Measurements from ENCODE around the gene CACNA1G. TPM values are rescaled to one million over a fixed set of nuclear protein-coding genes. Genes with fewer than 3 reads are reported as not detected.

Gene CACNA1G
- total and polyA plus RNA-seq, 2 experiments from 2014 or later: 0.06 to 0.97 TPM

DNA sequence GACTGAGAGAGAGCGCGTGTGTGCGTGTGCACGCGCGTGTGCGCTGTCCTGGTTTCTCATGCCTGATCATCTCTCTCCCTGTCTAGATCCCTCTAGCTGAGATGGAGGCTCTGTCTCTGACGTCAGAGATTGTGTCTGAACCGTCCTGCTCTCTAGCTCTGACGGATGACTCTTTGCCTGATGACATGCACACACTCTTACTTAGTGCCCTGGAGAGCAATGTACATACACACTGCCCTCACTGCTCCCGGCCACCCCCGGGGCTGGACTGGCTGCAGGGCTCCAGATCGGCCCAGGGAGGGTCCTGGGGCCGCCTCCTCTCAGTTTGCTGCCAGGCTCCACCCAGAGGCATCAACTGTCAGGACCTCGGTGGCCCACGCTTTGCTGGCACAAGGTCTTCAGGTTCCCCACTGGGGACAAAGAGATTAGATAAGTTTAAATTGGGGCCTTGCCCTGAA is 61.1 kb downstream of the CACNA1G start:
- in situ Hi-C loops (cut with MboI): no loop called here

DNA sequence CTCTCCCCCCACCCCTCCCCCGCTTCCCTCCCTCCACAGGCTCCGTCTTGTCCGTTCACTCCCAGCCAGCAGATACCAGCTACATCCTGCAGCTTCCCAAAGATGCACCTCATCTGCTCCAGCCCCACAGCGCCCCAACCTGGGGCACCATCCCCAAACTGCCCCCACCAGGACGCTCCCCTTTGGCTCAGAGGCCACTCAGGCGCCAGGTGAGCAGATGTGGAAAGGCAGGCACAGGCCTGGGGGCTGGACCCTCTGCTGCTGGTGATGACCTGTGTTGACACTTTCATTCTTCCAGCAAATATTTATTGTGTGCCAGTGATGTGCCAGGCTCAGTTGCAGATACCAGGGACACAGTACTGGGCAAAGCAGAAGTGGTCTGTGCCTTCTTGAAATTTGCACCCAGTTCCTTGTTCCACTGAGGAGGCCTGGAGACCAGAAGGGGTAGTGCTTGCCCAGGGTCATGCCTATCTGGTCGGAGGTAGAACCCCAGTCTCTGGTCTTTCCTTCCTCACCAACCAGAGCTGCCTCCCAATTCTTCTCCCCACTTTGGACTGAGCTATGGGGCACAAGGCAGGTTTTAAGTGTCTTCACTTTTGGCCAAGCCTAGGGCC is 63.9 kb downstream of the CACNA1G start:
- TF ChIP-seq EZH2 (IDR thresholded peaks at IDR 0.05; ENCODE audit: insufficient read depth, poor library complexity, severe bottlenecking) (no peak), EZH2phosphoT487 (IDR thresholded peaks at IDR 0.05; ENCODE audit: insufficient read depth, low read depth) (no peak)
- no peak for DNase-seq

More for the DNA sequence above, 61.1 kb downstream of the CACNA1G start:
- Histone ChIP-seq H3K9me2 (ENCODE audit: insufficient read depth) (no peaks in the 10 kb centered on the region), H3K79me2 (ENCODE audit: insufficient read depth) (no peaks in the 10 kb centered on the region), H3K27ac (no peak overlapping the region), H3K4me1 (ENCODE audit: insufficient read depth) (no peaks in the 10 kb centered on the region; the same call in 1 of the 2 replicates), H3F3A (ENCODE audit: insufficient read depth) (no peaks in the 10 kb centered on the region), H3K27me3 (replicated peaks; ENCODE audit: insufficient read depth) (no peaks in the 10 kb centered on the region), H3K4me2 (ENCODE audit: unreplicated experiment) (no peak overlapping the region), H4K20me1 (ENCODE audit: insufficient read depth) (no peaks in the 10 kb centered on the region), H3K9me3 (ENCODE audit: low read depth) (no peaks in the 10 kb centered on the region), H3K4me3 (no peak overlapping the region), H2AFZ (no peak overlapping the region), H3K9ac (no peak overlapping the region), H3K36me3 (ENCODE audit: low read depth) (no peaks in the 10 kb centered on the region)
- WGBS, 2 experiments (ENCODE audit: low coverage in 1 of 2, low lambda C conversion rate in 2 of 2, missing lambda C conversion rate in 2 of 2): 81 to 85% methylated on average over 16 of the region's 16 CpGs
- DNase-seq: no peak
- TF ChIP-seq EZH2phosphoT487 (IDR thresholded peaks at IDR 0.05; ENCODE audit: insufficient read depth, low read depth) (no peak), EZH2 (IDR thresholded peaks at IDR 0.05; ENCODE audit: insufficient read depth, poor library complexity, severe bottlenecking) (no peak)

DNA sequence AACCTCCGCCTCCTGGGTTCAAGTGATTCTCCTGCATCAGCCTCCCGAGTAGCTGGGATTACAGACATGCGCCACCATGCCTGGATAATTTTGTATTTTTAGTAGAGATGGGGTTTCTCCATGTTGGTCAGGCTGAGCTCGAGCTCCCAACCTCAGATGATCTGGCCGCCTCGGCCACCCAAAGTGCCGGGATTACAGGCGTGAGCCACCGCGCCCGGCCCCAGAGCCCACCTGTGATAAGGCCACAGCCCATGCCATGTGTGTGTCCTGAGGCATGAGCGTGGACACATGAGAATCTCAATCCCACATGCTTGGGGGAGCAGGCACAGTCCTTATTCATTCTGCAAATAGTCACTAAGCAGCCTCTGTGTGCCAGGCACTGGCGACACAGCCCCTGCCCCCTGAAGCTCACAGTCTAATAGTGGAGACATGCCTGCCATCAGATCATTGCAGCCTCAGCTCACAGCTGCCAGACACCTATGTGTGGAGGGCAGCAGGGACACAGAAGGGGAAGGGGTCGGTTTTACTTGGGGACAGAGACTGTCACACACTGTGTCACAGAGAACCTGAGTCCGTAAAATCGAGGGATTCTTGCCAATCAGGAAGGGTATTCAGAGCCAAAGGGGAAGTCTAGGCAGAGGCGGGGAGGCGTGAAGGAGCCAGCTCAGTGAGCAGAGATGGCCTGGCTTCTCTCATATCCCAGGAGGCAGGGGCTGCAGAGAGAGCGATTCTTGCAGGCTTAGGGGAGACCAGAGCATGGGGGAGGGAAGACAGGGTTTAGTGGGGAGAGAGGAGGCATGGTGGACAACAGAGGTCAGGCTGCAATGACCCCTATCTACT is 64.7 kb downstream of the CACNA1G start:
- H3F3A ChIP-seq (ENCODE audit: insufficient read depth): no peaks in the 10 kb centered on the region

More for the DNA sequence above, 63.9 kb downstream of the CACNA1G start:
- Histone ChIP-seq H3K27me3 (replicated peaks; ENCODE audit: insufficient read depth) (no peaks in the 10 kb centered on the region), H3K4me3 (no peak overlapping the region), H3K4me2 (ENCODE audit: unreplicated experiment) (no peak overlapping the region), H3K4me1 (ENCODE audit: insufficient read depth) (no peaks in the 10 kb centered on the region), H4K20me1 (ENCODE audit: insufficient read depth) (no peaks in the 10 kb centered on the region), H3K9me2 (ENCODE audit: insufficient read depth) (no peaks in the 10 kb centered on the region), H3K9me3 (ENCODE audit: low read depth) (no peaks in the 10 kb centered on the region), H3K27ac (no peak overlapping the region), H2AFZ (no peak overlapping the region), H3K36me3 (ENCODE audit: low read depth) (no peaks in the 10 kb centered on the region), H3F3A (ENCODE audit: insufficient read depth) (no peaks in the 10 kb centered on the region), H3K79me2 (ENCODE audit: insufficient read depth) (no peaks in the 10 kb centered on the region), H3K9ac (no peak overlapping the region)
- WGBS, 2 experiments (ENCODE audit: low coverage in 1 of 2, low lambda C conversion rate in 2 of 2, missing lambda C conversion rate in 2 of 2): 82 to 90% methylated on average over 4 to 7 of the region's 7 CpGs
- in situ Hi-C loops (cut with MboI): no loop called here

DNA sequence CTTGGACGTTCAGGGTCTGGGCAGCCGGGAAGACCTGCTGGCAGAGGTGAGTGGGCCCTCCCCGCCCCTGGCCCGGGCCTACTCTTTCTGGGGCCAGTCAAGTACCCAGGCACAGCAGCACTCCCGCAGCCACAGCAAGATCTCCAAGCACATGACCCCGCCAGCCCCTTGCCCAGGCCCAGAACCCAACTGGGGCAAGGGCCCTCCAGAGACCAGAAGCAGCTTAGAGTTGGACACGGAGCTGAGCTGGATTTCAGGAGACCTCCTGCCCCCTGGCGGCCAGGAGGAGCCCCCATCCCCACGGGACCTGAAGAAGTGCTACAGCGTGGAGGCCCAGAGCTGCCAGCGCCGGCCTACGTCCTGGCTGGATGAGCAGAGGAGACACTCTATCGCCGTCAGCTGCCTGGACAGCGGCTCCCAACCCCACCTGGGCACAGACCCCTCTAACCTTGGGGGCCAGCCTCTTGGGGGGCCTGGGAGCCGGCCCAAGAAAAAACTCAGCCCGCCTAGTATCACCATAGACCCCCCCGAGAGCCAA is 65.6 kb downstream of the CACNA1G start:
- Histone ChIP-seq H2AFZ (peak overlapping the region; percentile 55; the same call in 1 of the 2 replicates), H3K9me3 (ENCODE audit: low read depth) (no peaks in the 10 kb centered on the region), H3K79me2 (ENCODE audit: insufficient read depth) (no peaks in the 10 kb centered on the region), H3K36me3 (ENCODE audit: low read depth) (no peaks in the 10 kb centered on the region), H3K9ac (no peak overlapping the region), H3K27me3 (replicated peaks; ENCODE audit: insufficient read depth) (no peaks in the 10 kb centered on the region), H3F3A (ENCODE audit: insufficient read depth) (no peaks in the 10 kb centered on the region), H3K9me2 (ENCODE audit: insufficient read depth) (no peaks in the 10 kb centered on the region), H3K27ac (no peak overlapping the region), H4K20me1 (ENCODE audit: insufficient read depth) (no peaks in the 10 kb centered on the region), H3K4me2 (ENCODE audit: unreplicated experiment) (no peak overlapping the region), H3K4me1 (ENCODE audit: insufficient read depth) (no peaks in the 10 kb centered on the region), H3K4me3 (no peak overlapping the region)
- in situ Hi-C loops (cut with MboI): no loop called here
- 37 to 41% methylated on average over 17 to 19 of the region's 19 CpGs for WGBS, 2 experiments (ENCODE audit: low coverage in 1 of 2, low lambda C conversion rate in 2 of 2, missing lambda C conversion rate in 2 of 2)
- TF ChIP-seq EZH2phosphoT487 (IDR thresholded peaks at IDR 0.05; ENCODE audit: insufficient read depth, low read depth) (no peak), EZH2 (IDR thresholded peaks at IDR 0.05; ENCODE audit: insufficient read depth, poor library complexity, severe bottlenecking) (no peak)
- DNase-seq: peak; percentile 85

More for the DNA sequence above, 64.7 kb downstream of the CACNA1G start:
- Histone ChIP-seq H3K36me3 (ENCODE audit: low read depth) (no peaks in the 10 kb centered on the region), H3K9me3 (ENCODE audit: low read depth) (no peaks in the 10 kb centered on the region), H3K27me3 (replicated peaks; ENCODE audit: insufficient read depth) (no peaks in the 10 kb centered on the region), H3K4me1 (ENCODE audit: insufficient read depth) (no peaks in the 10 kb centered on the region), H3K79me2 (ENCODE audit: insufficient read depth) (no peaks in the 10 kb centered on the region), H3K4me3 (no peak overlapping the region), H2AFZ (no peak overlapping the region), H3K9ac (no peak overlapping the region), H3K4me2 (ENCODE audit: unreplicated experiment) (no peak overlapping the region), H3K27ac (no peak overlapping the region), H3K9me2 (ENCODE audit: insufficient read depth) (no peaks in the 10 kb centered on the region), H4K20me1 (ENCODE audit: insufficient read depth) (no peaks in the 10 kb centered on the region)
- TF ChIP-seq EZH2 (IDR thresholded peaks at IDR 0.05; ENCODE audit: insufficient read depth, poor library complexity, severe bottlenecking): no peak
- TF ChIP-seq EZH2phosphoT487 (IDR thresholded peaks at IDR 0.05; ENCODE audit: insufficient read depth, low read depth): no peak
- in situ Hi-C loops (cut with MboI): no loop called here
- 85 to 87% methylated on average over 18 to 19 of the region's 19 CpGs for WGBS, 2 experiments (ENCODE audit: low coverage in 1 of 2, low lambda C conversion rate in 2 of 2, missing lambda C conversion rate in 2 of 2)
- no peak for DNase-seq
